ENCODE measurements around the gene PRSS36. TPM values are rescaled to one million over a fixed set of nuclear protein-coding genes. Genes with fewer than 3 reads are reported as not detected.

Gene PRSS36
- total and polyA plus RNA-seq, 12 donors: 0.89 to 18.3 (median 7.4) TPM

DNA sequence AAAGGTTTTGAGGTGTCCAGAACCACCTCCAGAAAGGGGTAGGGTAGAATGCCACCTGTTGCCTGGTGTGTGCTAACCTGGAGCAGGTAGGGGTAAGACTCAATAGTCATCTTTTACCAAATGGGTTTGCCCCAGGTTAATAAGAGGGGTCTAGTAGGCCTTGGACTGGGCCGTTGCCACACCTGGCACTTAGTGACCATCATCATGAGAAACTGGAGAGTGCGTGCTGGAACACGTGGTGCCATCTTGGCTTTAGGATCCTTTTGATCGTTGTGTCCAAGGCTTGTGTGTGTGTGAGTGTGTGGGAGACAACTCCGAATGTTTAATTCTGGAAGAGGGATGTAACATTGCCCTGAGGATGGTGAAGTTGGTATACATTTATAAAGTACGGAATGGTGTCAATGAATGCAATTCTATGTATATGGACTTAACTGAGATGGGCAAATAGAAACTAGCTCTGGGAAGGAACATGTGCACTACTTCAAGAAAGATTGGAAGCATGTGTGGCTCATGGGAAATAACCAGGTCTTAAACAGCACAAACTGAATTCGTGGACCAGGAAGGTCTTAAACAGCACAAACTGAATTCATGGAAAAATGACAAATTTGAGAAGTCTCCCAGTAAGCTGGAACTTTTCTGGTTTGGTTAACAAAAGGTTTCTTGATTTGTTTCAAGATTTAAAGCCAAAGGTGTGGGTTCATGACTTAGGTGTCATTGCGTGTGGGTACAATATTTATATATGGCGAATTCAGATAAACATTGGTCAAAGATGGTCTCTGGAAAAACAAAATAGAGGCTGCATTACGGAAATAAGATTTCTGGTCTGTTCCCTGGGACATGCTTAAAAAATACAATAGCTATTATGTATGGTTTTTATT, 37.3 kb upstream of the PRSS36 start:
- 83 to 89% (median 88%) methylated on average over 10 of the region's 10 CpGs for WGBS, 4 donors
- no peak overlapping the region for H3K4me3 ChIP-seq
- H3K9me3 ChIP-seq (replicated peaks in 1 of 3): no peaks in the 10 kb centered on the region
- intact Hi-C loops (cut with DNase I): no loop called here
- TF ChIP-seq, protein P1, sequence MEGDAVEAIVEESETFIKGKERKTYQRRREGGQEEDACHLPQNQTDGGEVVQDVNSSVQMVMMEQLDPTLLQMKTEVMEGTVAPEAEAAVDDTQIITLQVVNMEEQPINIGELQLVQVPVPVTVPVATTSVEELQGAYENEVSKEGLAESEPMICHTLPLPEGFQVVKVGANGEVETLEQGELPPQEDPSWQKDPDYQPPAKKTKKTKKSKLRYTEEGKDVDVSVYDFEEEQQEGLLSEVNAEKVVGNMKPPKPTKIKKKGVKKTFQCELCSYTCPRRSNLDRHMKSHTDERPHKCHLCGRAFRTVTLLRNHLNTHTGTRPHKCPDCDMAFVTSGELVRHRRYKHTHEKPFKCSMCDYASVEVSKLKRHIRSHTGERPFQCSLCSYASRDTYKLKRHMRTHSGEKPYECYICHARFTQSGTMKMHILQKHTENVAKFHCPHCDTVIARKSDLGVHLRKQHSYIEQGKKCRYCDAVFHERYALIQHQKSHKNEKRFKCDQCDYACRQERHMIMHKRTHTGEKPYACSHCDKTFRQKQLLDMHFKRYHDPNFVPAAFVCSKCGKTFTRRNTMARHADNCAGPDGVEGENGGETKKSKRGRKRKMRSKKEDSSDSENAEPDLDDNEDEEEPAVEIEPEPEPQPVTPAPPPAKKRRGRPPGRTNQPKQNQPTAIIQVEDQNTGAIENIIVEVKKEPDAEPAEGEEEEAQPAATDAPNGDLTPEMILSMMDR (IDR thresholded peaks at IDR 0.05): no peak
- H3K4me1 ChIP-seq (replicated peaks in 1 of 2): peaks cover 10 to 21% of the 10 kb centered on the region in 2 donors
- DNase-seq: no peak
- H3K27ac ChIP-seq: no peak overlapping the region
- H3K36me3 ChIP-seq (replicated peaks in 1 of 2): peaks cover 0 to 100% of the 10 kb centered on the region in 2 donors
- H3K27me3 ChIP-seq: no peaks in the 10 kb centered on the region

DNA sequence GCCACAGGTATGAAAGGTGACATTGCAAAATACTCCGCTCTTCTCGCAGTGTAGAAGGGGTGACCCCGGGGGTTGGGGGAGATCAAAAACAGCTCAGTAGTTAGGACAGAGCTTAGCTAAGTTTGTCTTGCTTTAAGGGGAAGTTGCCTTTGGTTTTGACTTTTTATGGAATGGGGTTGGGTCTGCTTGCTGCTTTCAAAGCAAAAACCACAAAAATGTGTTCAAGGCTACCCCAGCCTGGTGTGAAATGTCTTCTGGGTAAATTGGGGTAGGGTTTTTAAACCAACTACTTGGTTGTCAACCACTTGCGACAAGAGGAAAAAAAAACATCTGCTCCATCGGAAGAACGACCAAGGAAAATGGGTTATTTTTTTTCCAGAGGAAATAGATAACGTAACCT, 36.3 kb upstream of the PRSS36 start:
- Histone ChIP-seq H3K36me3 (replicated peaks in 1 of 2) (peaks cover 0 to 90% of the 10 kb centered on the region in 2 donors), H3K27me3 (no peaks in the 10 kb centered on the region), H3K27ac (no peak overlapping the region), H3K4me1 (replicated peaks in 1 of 2) (peaks cover 20 to 31% of the 10 kb centered on the region in 2 donors), H3K4me3 (no peak overlapping the region), H3K9me3 (replicated peaks in 1 of 3) (no peaks in the 10 kb centered on the region)
- no peak for DNase-seq
- WGBS, 4 donors: 75 to 78% (median 76%) methylated on average over 7 of the region's 7 CpGs
- TF ChIP-seq POLR2A (IDR thresholded peaks at IDR 0.05): no peak
- TF ChIP-seq, protein P1 (IDR thresholded peaks at IDR 0.05): no peak
- intact Hi-C loops (cut with DNase I): no loop called here

DNA sequence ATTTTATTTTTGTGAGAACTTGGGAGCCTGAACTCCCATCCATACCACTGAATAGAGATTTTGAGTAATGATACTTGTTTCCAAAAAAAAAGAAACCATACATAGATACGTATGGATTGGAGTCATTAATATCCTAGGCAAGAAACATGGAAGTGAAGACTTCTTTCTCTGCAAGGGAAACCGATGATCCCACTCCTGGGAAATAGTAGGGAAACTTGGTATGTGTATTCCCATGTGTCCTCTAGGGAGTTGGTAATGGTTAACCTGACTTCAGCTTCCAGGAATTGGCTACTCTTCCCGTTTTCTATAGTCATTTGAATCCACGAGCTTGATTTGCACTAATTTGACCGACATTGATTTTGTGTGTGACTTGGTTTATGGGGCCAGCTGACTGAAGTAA, 35.5 kb upstream of the PRSS36 start:
- no peak for TF ChIP-seq POLR2A (IDR thresholded peaks at IDR 0.05)
- TF ChIP-seq, protein P1 (IDR thresholded peaks at IDR 0.05): no peak
- 72 to 80% (median 73%) methylated on average over 5 of the region's 5 CpGs for WGBS, 4 donors
- Histone ChIP-seq H3K27ac (no peak overlapping the region), H3K9me3 (replicated peaks in 1 of 3) (no peaks in the 10 kb centered on the region), H3K4me3 (no peak overlapping the region), H3K4me1 (replicated peaks in 1 of 2) (peaks cover 21 to 34% of the 10 kb centered on the region in 2 donors), H3K27me3 (no peaks in the 10 kb centered on the region), H3K36me3 (replicated peaks in 1 of 2) (peaks cover 0 to 81% of the 10 kb centered on the region in 2 donors)
- no peak for DNase-seq
- intact Hi-C loops (cut with DNase I): no loop called here

DNA sequence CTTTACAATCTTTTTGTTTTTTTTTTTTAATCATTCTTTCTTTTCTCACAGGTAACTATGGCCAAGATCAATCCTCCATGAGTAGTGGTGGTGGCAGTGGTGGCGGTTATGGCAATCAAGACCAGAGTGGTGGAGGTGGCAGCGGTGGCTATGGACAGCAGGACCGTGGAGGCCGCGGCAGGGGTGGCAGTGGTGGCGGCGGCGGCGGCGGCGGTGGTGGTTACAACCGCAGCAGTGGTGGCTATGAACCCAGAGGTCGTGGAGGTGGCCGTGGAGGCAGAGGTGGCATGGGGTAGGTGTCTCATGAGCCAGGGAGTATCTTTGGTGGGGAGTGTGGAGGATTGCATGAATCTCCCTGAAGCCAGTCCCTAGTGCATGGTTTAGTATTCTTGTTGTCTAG, 35.0 kb upstream of the PRSS36 start:
- no peaks in the 10 kb centered on the region for H3K27me3 ChIP-seq
- intact Hi-C loops (cut with DNase I): no loop called here
- H3K4me3 ChIP-seq: no peak overlapping the region
- H3K36me3 ChIP-seq (replicated peaks in 1 of 2): peaks cover 0 to 77% of the 10 kb centered on the region in 2 donors
- H3K27ac ChIP-seq: no peak overlapping the region
- peaks cover 21 to 34% of the 10 kb centered on the region in 2 donors for H3K4me1 ChIP-seq (replicated peaks in 1 of 2)
- WGBS, 4 donors: 89 to 98% (median 95%) methylated on average over 14 of the region's 14 CpGs
- DNase-seq: no peak
- no peak for TF ChIP-seq POLR2A (IDR thresholded peaks at IDR 0.05)
- TF ChIP-seq, protein P1 (IDR thresholded peaks at IDR 0.05): no peak
- H3K9me3 ChIP-seq (replicated peaks in 1 of 3): no peaks in the 10 kb centered on the region
